ENCODE data around the gene NRP2.
A peak's percentile ranks its signal among the peaks of the same experiment; 100 is the strongest.

Gene NRP2

GRCh38 chr2:205734436-205735037 is 52.2 kb downstream of the NRP2 start:
- DNase-seq, result no peak

- DNase-seq, result no peak
Measured at GRCh38 chr2:205738117-205738968, 56.0 kb downstream of the NRP2 start.

- no peak for DNase-seq
Measured at GRCh38 chr2:205739620-205740019, 57.3 kb downstream of the NRP2 start.

GRCh38 chr2:205740381-205740780 is 58.1 kb downstream of the NRP2 start:
- DNase-seq, result no peak

- no peak for DNase-seq
Measured at GRCh38 chr2:205741256-205741978, 59.1 kb downstream of the NRP2 start.

- no peak for DNase-seq
Measured at GRCh38 chr2:205743137-205743536, 60.8 kb downstream of the NRP2 start.

GRCh38 chr2:205744074-205744591 is 61.8 kb downstream of the NRP2 start:
- no peak for DNase-seq

- no peak for DNase-seq
Measured at GRCh38 chr2:205745661-205746419, 63.5 kb downstream of the NRP2 start.

GRCh38 chr2:205746420-205746785 is 64.1 kb downstream of the NRP2 start:
- DNase-seq, result no peak

GRCh38 chr2:205747829-205748386 is 65.6 kb downstream of the NRP2 start:
- no peak for DNase-seq

GRCh38 chr2:205748639-205749038 is 66.3 kb downstream of the NRP2 start:
- DNase-seq, result no peak

GRCh38 chr2:205749078-205749477 is 66.8 kb downstream of the NRP2 start:
- no peak for DNase-seq

- DNase-seq, result no peak
Measured at GRCh38 chr2:205750797-205751196, 68.5 kb downstream of the NRP2 start.

GRCh38 chr2:205751569-205752031 is 69.3 kb downstream of the NRP2 start:
- DNase-seq, result peak; percentile 68

- DNase-seq, result no peak
Measured at GRCh38 chr2:205752296-205752820, 70.1 kb downstream of the NRP2 start.

- DNase-seq, result no peak
Measured at GRCh38 chr2:205752924-205753323, 70.6 kb downstream of the NRP2 start.

- no peak for DNase-seq
Measured at GRCh38 chr2:205754285-205754923, 72.1 kb downstream of the NRP2 start.

- DNase-seq, result peak; percentile 35
Measured at GRCh38 chr2:205754924-205755321, 72.6 kb downstream of the NRP2 start.

- no peak for DNase-seq
Measured at GRCh38 chr2:205755923-205756322, 73.6 kb downstream of the NRP2 start.

- DNase-seq, result no peak
Measured at GRCh38 chr2:205757271-205757670, 75.0 kb downstream of the NRP2 start.

GRCh38 chr2:205758051-205758450 is 75.8 kb downstream of the NRP2 start:
- DNase-seq, result no peak

- no peak for DNase-seq
Measured at GRCh38 chr2:205758500-205758899, 76.2 kb downstream of the NRP2 start.
